ENCODE data around the gene PPM1K.
A peak's percentile ranks its signal among the peaks of the same experiment; 100 is the strongest.

PPM1K gene

GRCh38 chr4:88284439-88285234, at the start of gene PPM1K:
TSS of gene PPM1K (minus strand) at chr4:88284561. CDS start at chr4:88278583, 5,978 bp downstream.
- Histone ChIP-seq H3K36me3 (replicated peaks) (no peaks in the 10 kb centered on the region), H3K4me3 (ENCODE audit: low read depth, low read length) (peak within 1 kb of the TSS; percentile 82), H3K27me3 (replicated peaks) (no peaks in the 10 kb centered on the region), H3K27ac (peak within 1 kb of the TSS; percentile 93)
- in situ Hi-C loops (cut with HindIII; ENCODE audit: low pct_ligation_motif_present, low sequenced_read_pairs), result no loop called here
- peak; percentile 100 for DNase-seq
- peak; percentile 20 for TF ChIP-seq CTCF (IDR thresholded peaks at IDR 0.05; ENCODE audit: low read depth, low read length, missing control alignments)

GRCh38 chr4:88333741-88334405, 49.5 kb upstream of the PPM1K start:
- no peak for DNase-seq
- TF ChIP-seq CTCF (IDR thresholded peaks at IDR 0.05; ENCODE audit: low read depth, low read length, missing control alignments), result no peak
- H3K27ac ChIP-seq, result no peak overlapping the region
- in situ Hi-C loops (cut with HindIII; ENCODE audit: low pct_ligation_motif_present, low sequenced_read_pairs), result no loop called here
- no peaks in the 10 kb centered on the region for H3K36me3 ChIP-seq (replicated peaks)
- no peaks in the 10 kb centered on the region for H3K27me3 ChIP-seq (replicated peaks)
- no peak overlapping the region for H3K4me3 ChIP-seq (ENCODE audit: low read depth, low read length)

GRCh38 chr4:88327665-88328064, 43.3 kb upstream of the PPM1K start:
- no peak for DNase-seq
- in situ Hi-C loops (cut with HindIII; ENCODE audit: low pct_ligation_motif_present, low sequenced_read_pairs), result no loop called here
- Histone ChIP-seq H3K36me3 (replicated peaks) (no peaks in the 10 kb centered on the region), H3K27me3 (replicated peaks) (no peaks in the 10 kb centered on the region), H3K27ac (no peak overlapping the region), H3K4me3 (ENCODE audit: low read depth, low read length) (no peak overlapping the region)
- TF ChIP-seq CTCF (IDR thresholded peaks at IDR 0.05; ENCODE audit: low read depth, low read length, missing control alignments), result no peak

GRCh38 chr4:88320780-88321373, 36.5 kb upstream of the PPM1K start:
- Histone ChIP-seq H3K27me3 (replicated peaks) (no peaks in the 10 kb centered on the region), H3K4me3 (ENCODE audit: low read depth, low read length) (no peak overlapping the region), H3K27ac (no peak overlapping the region), H3K36me3 (replicated peaks) (no peaks in the 10 kb centered on the region)
- DNase-seq, result peak; percentile 33
- in situ Hi-C loops (cut with HindIII; ENCODE audit: low pct_ligation_motif_present, low sequenced_read_pairs), result no loop called here
- TF ChIP-seq CTCF (IDR thresholded peaks at IDR 0.05; ENCODE audit: low read depth, low read length, missing control alignments), result no peak

GRCh38 chr4:88320224-88320779, 35.9 kb upstream of the PPM1K start:
- peak; percentile 20 for DNase-seq
- in situ Hi-C loops (cut with HindIII; ENCODE audit: low pct_ligation_motif_present, low sequenced_read_pairs), result no loop called here
- no peak overlapping the region for H3K27ac ChIP-seq
- no peak for TF ChIP-seq CTCF (IDR thresholded peaks at IDR 0.05; ENCODE audit: low read depth, low read length, missing control alignments)
- no peaks in the 10 kb centered on the region for H3K36me3 ChIP-seq (replicated peaks)
- H3K4me3 ChIP-seq (ENCODE audit: low read depth, low read length), result no peak overlapping the region
- no peaks in the 10 kb centered on the region for H3K27me3 ChIP-seq (replicated peaks)

Measured in brain microvascular endothelial cell (primary cell).